Liver (tissue), 3 donors: ENCODE data around the gene TNNI3.

Experiments
- CTCF ChIP-seq: fragments of 150-350 bp; IDR thresholded peaks from 2 replicates; pipeline ENCODE4 v1.5.1; 2017; ENCODE audit warnings: improper control_type of control experiment, low read depth, low read length; ENCODE audit not compliant: missing input control
- GABPA ChIP-seq, 2 donors: IDR thresholded peaks in 1 of 2; conservative IDR thresholded peaks in 1 of 2; 2 replicates each; pipeline ENCODE4 v1.6.1; 2016; ENCODE audit warnings: antibody characterized with exemption in 2 of 2, mild to moderate bottlenecking in 1 of 2, moderate library complexity in 1 of 2
- HNF4A ChIP-seq, 2 donors: conservative IDR thresholded peaks; 2 replicates each; pipeline ENCODE4 v1.6.1; 2016; ENCODE audit warnings: antibody characterized with exemption in 2 of 2, mild to moderate bottlenecking in 2 of 2
- HNF4G ChIP-seq: IDR thresholded peaks from 2 replicates; pipeline ENCODE4 v1.6.1; 2016; ENCODE audit warnings: antibody characterized with exemption
- JUND ChIP-seq, 2 donors: IDR thresholded peaks; 2 replicates each; pipeline ENCODE4 v1.6.1; 2016; ENCODE audit warnings: antibody characterized with exemption in 2 of 2
- RAD21 ChIP-seq, 2 donors: IDR thresholded peaks; 2 replicates each; pipeline ENCODE4 v1.6.1; 2016; ENCODE audit warnings: antibody characterized with exemption in 2 of 2, mild to moderate bottlenecking in 2 of 2
- RXRA ChIP-seq, 2 donors: IDR thresholded peaks; 2 replicates each; pipeline ENCODE4 v1.6.1; 2017 to 2018; ENCODE audit warnings: antibody characterized with exemption in 2 of 2, mild to moderate bottlenecking in 1 of 2
- SP1 ChIP-seq: IDR thresholded peaks from 2 replicates; pipeline ENCODE4 v1.6.1; 2018; ENCODE audit warnings: antibody characterized with exemption, mild to moderate bottlenecking
- TAF1 ChIP-seq: conservative IDR thresholded peaks from 2 replicates; pipeline ENCODE4 v1.6.1; 2016; ENCODE audit warnings: antibody characterized with exemption, mild to moderate bottlenecking
- YY1 ChIP-seq: IDR thresholded peaks from 2 replicates; pipeline ENCODE4 v1.6.1; 2016; ENCODE audit warnings: antibody characterized with exemption, mild to moderate bottlenecking
- ZBTB33 ChIP-seq: IDR thresholded peaks from 2 replicates; pipeline ENCODE4 v1.6.1; 2016; ENCODE audit warnings: antibody characterized with exemption
- TF ChIP-seq, protein P1 (sequence below): IDR thresholded peaks from 2 replicates; pipeline ENCODE4 v1.6.1; 2016; ENCODE audit warnings: antibody characterized with exemption, mild to moderate bottlenecking
- TF ChIP-seq, protein P2 (sequence below): IDR thresholded peaks from 2 replicates; pipeline ENCODE4 v1.6.1; 2016; ENCODE audit warnings: antibody characterized with exemption
- TF ChIP-seq, protein P3 (sequence below): IDR thresholded peaks from 2 replicates; pipeline ENCODE4 v1.6.1; 2016; ENCODE audit warnings: antibody characterized with exemption
- donor health status: healthy.
- donor health status: healthy.

DNA sequence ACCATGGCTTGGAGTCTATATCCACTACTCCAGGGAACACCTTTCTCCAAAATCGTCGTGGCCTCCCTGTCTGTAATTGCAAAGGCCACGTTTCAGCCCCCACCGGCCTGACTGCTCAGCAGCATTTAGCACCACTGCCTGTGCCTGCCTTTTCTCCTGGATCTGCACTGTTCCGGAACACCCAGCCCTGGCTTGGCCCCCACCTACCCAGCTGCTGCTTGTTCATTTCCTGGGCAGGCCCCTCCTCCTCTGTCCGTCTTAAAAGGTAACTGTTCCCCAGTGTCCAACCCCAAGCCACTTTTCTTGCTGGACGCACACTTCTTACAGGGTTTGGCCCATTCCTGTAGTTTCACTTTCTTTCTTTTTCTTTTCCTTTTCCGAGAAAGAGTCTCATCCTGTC lies 31.1 kb upstream of the TNNI3 start:
- TF ChIP-seq CTCF (no peak), RAD21 (IDR thresholded peaks at IDR 0.05) (no peak), ZBTB33 (no peak), YY1 (no peak), TAF1 (no peak), HNF4G (no peak), SP1 (no peak), GABPA (IDR thresholded peaks at IDR 0.05 in 1 of 2, conservative IDR thresholded peaks at IDR 0.05 in 1 of 2) (no peak), HNF4A (conservative IDR thresholded peaks at IDR 0.05) (no peak), JUND (IDR thresholded peaks at IDR 0.05) (no peak), RXRA (IDR thresholded peaks at IDR 0.05) (no peak)
- TF ChIP-seq, protein P1, sequence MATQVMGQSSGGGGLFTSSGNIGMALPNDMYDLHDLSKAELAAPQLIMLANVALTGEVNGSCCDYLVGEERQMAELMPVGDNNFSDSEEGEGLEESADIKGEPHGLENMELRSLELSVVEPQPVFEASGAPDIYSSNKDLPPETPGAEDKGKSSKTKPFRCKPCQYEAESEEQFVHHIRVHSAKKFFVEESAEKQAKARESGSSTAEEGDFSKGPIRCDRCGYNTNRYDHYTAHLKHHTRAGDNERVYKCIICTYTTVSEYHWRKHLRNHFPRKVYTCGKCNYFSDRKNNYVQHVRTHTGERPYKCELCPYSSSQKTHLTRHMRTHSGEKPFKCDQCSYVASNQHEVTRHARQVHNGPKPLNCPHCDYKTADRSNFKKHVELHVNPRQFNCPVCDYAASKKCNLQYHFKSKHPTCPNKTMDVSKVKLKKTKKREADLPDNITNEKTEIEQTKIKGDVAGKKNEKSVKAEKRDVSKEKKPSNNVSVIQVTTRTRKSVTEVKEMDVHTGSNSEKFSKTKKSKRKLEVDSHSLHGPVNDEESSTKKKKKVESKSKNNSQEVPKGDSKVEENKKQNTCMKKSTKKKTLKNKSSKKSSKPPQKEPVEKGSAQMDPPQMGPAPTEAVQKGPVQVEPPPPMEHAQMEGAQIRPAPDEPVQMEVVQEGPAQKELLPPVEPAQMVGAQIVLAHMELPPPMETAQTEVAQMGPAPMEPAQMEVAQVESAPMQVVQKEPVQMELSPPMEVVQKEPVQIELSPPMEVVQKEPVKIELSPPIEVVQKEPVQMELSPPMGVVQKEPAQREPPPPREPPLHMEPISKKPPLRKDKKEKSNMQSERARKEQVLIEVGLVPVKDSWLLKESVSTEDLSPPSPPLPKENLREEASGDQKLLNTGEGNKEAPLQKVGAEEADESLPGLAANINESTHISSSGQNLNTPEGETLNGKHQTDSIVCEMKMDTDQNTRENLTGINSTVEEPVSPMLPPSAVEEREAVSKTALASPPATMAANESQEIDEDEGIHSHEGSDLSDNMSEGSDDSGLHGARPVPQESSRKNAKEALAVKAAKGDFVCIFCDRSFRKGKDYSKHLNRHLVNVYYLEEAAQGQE: no peak
- TF ChIP-seq, protein P2, sequence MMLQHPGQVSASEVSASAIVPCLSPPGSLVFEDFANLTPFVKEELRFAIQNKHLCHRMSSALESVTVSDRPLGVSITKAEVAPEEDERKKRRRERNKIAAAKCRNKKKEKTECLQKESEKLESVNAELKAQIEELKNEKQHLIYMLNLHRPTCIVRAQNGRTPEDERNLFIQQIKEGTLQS: no peak
- TF ChIP-seq, protein P3, sequence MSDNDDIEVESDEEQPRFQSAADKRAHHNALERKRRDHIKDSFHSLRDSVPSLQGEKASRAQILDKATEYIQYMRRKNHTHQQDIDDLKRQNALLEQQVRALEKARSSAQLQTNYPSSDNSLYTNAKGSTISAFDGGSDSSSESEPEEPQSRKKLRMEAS: no peak
